ENCODE results near the gene SLC25A12.

DNA sequence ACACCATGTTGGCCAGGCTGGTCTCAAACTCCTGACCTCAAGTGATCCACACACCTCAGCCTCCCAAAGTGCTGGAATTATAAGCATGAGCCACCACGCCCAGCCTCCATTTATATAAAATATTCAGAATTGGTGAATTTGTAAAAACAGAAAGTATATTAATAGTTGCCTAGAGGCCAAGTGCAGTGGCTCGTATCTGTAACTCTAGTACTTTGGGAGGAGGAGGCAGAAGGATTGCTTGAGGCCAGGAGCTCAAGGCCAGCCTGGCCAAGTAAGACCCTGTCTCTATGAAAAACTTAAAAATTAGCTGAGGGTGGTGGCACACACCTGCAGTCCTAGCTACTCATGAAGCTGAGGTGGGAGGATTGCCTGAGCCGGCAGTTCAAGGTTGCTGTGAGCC lies 89.6 kb downstream of the SLC25A12 start:
- TF ChIP-seq, protein P1, sequence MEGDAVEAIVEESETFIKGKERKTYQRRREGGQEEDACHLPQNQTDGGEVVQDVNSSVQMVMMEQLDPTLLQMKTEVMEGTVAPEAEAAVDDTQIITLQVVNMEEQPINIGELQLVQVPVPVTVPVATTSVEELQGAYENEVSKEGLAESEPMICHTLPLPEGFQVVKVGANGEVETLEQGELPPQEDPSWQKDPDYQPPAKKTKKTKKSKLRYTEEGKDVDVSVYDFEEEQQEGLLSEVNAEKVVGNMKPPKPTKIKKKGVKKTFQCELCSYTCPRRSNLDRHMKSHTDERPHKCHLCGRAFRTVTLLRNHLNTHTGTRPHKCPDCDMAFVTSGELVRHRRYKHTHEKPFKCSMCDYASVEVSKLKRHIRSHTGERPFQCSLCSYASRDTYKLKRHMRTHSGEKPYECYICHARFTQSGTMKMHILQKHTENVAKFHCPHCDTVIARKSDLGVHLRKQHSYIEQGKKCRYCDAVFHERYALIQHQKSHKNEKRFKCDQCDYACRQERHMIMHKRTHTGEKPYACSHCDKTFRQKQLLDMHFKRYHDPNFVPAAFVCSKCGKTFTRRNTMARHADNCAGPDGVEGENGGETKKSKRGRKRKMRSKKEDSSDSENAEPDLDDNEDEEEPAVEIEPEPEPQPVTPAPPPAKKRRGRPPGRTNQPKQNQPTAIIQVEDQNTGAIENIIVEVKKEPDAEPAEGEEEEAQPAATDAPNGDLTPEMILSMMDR (conservative IDR thresholded peaks at IDR 0.05), result no peak
- no peak for TF ChIP-seq EZH2 (IDR thresholded peaks at IDR 0.05; ENCODE audit: low read depth)

Data from PC-9 (cell line).